HepG2 (cell line): Measurements from ENCODE around the gene TRMT6. TPM values are rescaled to one million over a fixed set of nuclear protein-coding genes. Genes with fewer than 3 reads are reported as not detected.

Experiments used
- ATAC-seq: fragments of 200-7000 bp; cut with Tn5 transposase; 3 replicates; pipeline ENCODE4 v1.9.1; 2020; ENCODE audit warnings: mild to moderate bottlenecking, moderate library complexity
- BruUV-seq: library from RNA; stranded (reverse); fragments of 400-500 nt; replicated peaks from 2 replicates; lab custom pipeline; 2021; lab: Mats Ljungman, UMichigan
- CTCF ChIA-PET: fragments of 300-600 bp; formaldehyde crosslinking; extraction: SDS; loops from one replicate; lab custom pipeline; 2021; ENCODE audit warnings: low total read pairs, inconsistent platforms, low intra/inter-chr PET ratio; lab: Yijun Ruan, JAX
- POLR2A ChIA-PET: fragments of 350-600 bp; sonication (Branson Sonifier 250); formaldehyde crosslinking; loops from one replicate; lab custom pipeline; 2020; ENCODE audit warnings: antibody characterized with exemption, inconsistent platforms; lab: Yijun Ruan, JAX
- DNase-seq: peaks from one replicate; pipeline ENCODE4 v3.0.0-alpha.2; 2015; ENCODE audit warnings: low spot score
- FAIRE-seq: peaks from 3 replicates; lab custom pipeline; 2011; peaks lifted over from hg19 to GRCh38; lab: Jason Lieb, UNC
- H2AFZ ChIP-seq: one replicate; pipeline ENCODE4 v1.6.1; 2011; ENCODE audit warnings: low read length, inconsistent platforms
- H3K27ac ChIP-seq: fragments of 300-600 bp; 3 replicates; pipeline ENCODE4 v1.8.0; 2011; ENCODE audit warnings: mixed run types, mild to moderate bottlenecking, mixed read lengths, low read length, inconsistent platforms; ENCODE audit not compliant: insufficient read depth; ENCODE audit errors: extremely low read length
- H3K27me3 ChIP-seq, 2 experiments: fragments of 200-600 bp in 1 of 2; 2 replicates in 1 of 2; 3 replicates in 1 of 2; pipeline versions ENCODE4 v1.6.0 to v1.8.0; 2011; ENCODE audit warnings: low read length in 2 of 2, mild to moderate bottlenecking in 2 of 2, moderate library complexity in 2 of 2, inconsistent platforms in 1 of 2; ENCODE audit not compliant: insufficient read depth in 2 of 2, control insufficient read depth in 1 of 2
- H3K36me3 ChIP-seq, 2 experiments: fragments of 200-600 bp in 1 of 2; replicated peaks in 1 of 2; 2 replicates in 1 of 2; 3 replicates in 1 of 2; pipeline versions ENCODE4 v1.5.1 to v1.8.0; 2011; ENCODE audit warnings: low read length in 2 of 2, inconsistent platforms in 1 of 2; ENCODE audit not compliant: insufficient read depth in 2 of 2, control insufficient read depth in 1 of 2
- H3K4me1 ChIP-seq: 2 replicates; pipeline ENCODE4 v1.5.1; 2012; ENCODE audit warnings: low read length, inconsistent platforms; ENCODE audit not compliant: insufficient read depth
- H3K4me2 ChIP-seq: 2 replicates; pipeline ENCODE4 v1.6.0; 2011; ENCODE audit warnings: low read depth, low read length, inconsistent platforms
- H3K4me3 ChIP-seq, 3 experiments: fragments of 200-600 bp in 1 of 3; sonication (generic), shearing (Covaris generic) in 1 of 3; replicated peaks in 1 of 3; 2 replicates each; pipeline ENCODE4 v1.5.1; 2011 to 2016; ENCODE audit warnings: low read length in 3 of 3, inconsistent platforms in 2 of 3, low read depth in 2 of 3, mild to moderate bottlenecking in 2 of 3, control low read depth in 1 of 3, mixed read lengths in 1 of 3; ENCODE audit not compliant: insufficient read depth in 1 of 3
- H3K79me2 ChIP-seq: one replicate; pipeline ENCODE4 v1.6.1; 2011; ENCODE audit warnings: low read length, inconsistent platforms; ENCODE audit not compliant: insufficient read depth
- H3K9ac ChIP-seq: 2 replicates; pipeline ENCODE4 v1.6.0; 2011; ENCODE audit warnings: mild to moderate bottlenecking, low read depth, low read length, inconsistent platforms; ENCODE audit not compliant: insufficient read depth
- H3K9me3 ChIP-seq: 2 replicates; pipeline ENCODE4 v1.5.1; 2012; ENCODE audit warnings: mild to moderate bottlenecking, low read length
- H4K20me1 ChIP-seq: 2 replicates; pipeline ENCODE4 v1.6.0; 2011; ENCODE audit warnings: inconsistent platforms, mild to moderate bottlenecking, low read length, moderate library complexity; ENCODE audit not compliant: insufficient read depth
- ASH2L ChIP-seq: fragments of 300-600, 200-600 bp; sonication (generic); IDR thresholded peaks from 2 replicates; pipeline ENCODE4 v1.7.0; 2017; ENCODE audit warnings: low read depth, mild to moderate bottlenecking, moderate library complexity, mixed read lengths, low read length; ENCODE audit not compliant: insufficient read length
- KLF12 ChIP-seq: sonication (generic); formaldehyde crosslinking; IDR thresholded peaks from 2 replicates; pipeline ENCODE4 v1.4.0; 2020; ENCODE audit warnings: missing genetic modification reagents, borderline replicate concordance
- MED1 ChIP-seq: sonication (generic); formaldehyde crosslinking; IDR thresholded peaks from 2 replicates; pipeline ENCODE4 v1.4.0; 2020; ENCODE audit warnings: missing genetic modification reagents
- MTA1 ChIP-seq: sonication (generic); formaldehyde crosslinking; IDR thresholded peaks from 2 replicates; pipeline ENCODE4 v1.4.0; 2020; ENCODE audit warnings: missing genetic modification reagents, mild to moderate bottlenecking, borderline replicate concordance
- ZFP62 ChIP-seq: sonication (generic); formaldehyde crosslinking; IDR thresholded peaks from 2 replicates; pipeline ENCODE4 v1.4.0; 2020; ENCODE audit warnings: missing genetic modification reagents
- ZFP82 ChIP-seq: sonication (generic); formaldehyde crosslinking; IDR thresholded peaks from 2 replicates; pipeline ENCODE4 v1.5.1; 2020; ENCODE audit warnings: mild to moderate bottlenecking, missing genetic modification reagents, borderline replicate concordance
- ZNF337 ChIP-seq: sonication (generic); formaldehyde crosslinking; IDR thresholded peaks from 2 replicates; pipeline ENCODE4 v1.5.1; 2020; ENCODE audit warnings: missing genetic modification reagents, low read depth, mild to moderate bottlenecking, borderline replicate concordance
- ZNF441 ChIP-seq: sonication (generic); formaldehyde crosslinking; IDR thresholded peaks from 2 replicates; pipeline ENCODE4 v1.7.0; 2021; ENCODE audit warnings: missing genetic modification reagents, borderline replicate concordance
- ZNF446 ChIP-seq: sonication (generic); formaldehyde crosslinking; IDR thresholded peaks from 2 replicates; pipeline ENCODE4 v1.5.0; 2020; ENCODE audit warnings: mild to moderate bottlenecking, missing genetic modification reagents
- ZNF577 ChIP-seq: sonication (generic); formaldehyde crosslinking; IDR thresholded peaks from 2 replicates; pipeline ENCODE4 v1.4.0; 2020; ENCODE audit warnings: mild to moderate bottlenecking, low read depth, missing genetic modification reagents, borderline replicate concordance
- ZNF629 ChIP-seq: sonication (generic); formaldehyde crosslinking; conservative IDR thresholded peaks from 2 replicates; pipeline ENCODE4 v1.5.0; 2020; ENCODE audit warnings: missing genetic modification reagents
- ZNF773 ChIP-seq: sonication (generic); formaldehyde crosslinking; IDR thresholded peaks from 2 replicates; pipeline ENCODE4 v1.4.0; 2020; ENCODE audit warnings: missing genetic modification reagents, borderline replicate concordance
- ZSCAN22 ChIP-seq: sonication (generic); formaldehyde crosslinking; IDR thresholded peaks from 2 replicates; pipeline ENCODE4 v1.4.0; 2020; ENCODE audit warnings: mild to moderate bottlenecking, missing genetic modification reagents
- WGBS: methylation state at CpG from one replicate; pipeline ENCODE4 v1.1.6; 2017; ENCODE audit warnings: low lambda C conversion rate; 5-methylcytosine and 5-hydroxymethylcytosine counted together
- in situ Hi-C: cut with HindIII; loops from 2 replicates; pipeline ENCODE4 v1.10.0; 2017; ENCODE audit warnings: low pct_unique_long_range_greater_than_20kb; ENCODE audit not compliant: extremely low pct_ligation_motif_present
- intact Hi-C: fragments of 100-400 bp; cut with micrococcal nuclease; formaldehyde crosslinking; loops from one replicate; pipeline ENCODE4 v1.10.0; 2022; ENCODE audit not compliant: unreplicated experiment
- polyA plus RNA-seq, 8 experiments: library from polyadenylated mRNA; depleted of rRNA in 3 of 8; stranded (reverse) in 7 of 8; unstranded in 1 of 8; fragments of >200 nt; fragmentation: Illumina TruSeq in 4 of 8; extraction: Trizol in 4 of 8; gene quantifications; 2 replicates each; pipeline versions ENCODE4 v1.2.1 to v1.2.3, GENCODE V29; 2011 to 2016; ENCODE audit warnings: low read depth in 4 of 8, missing spikeins in 1 of 8, mixed read lengths in 1 of 8; ENCODE audit not compliant: insufficient read depth in 1 of 8
- total RNA-seq, 5 experiments: library from RNA; depleted of rRNA; stranded (reverse); fragments of >200 nt; fragmentation: Illumina TruSeq; extraction: Trizol; gene quantifications; 2 replicates each; pipeline ENCODE4 v1.2.3, GENCODE V29; 2016; ENCODE audit warnings: low read depth in 1 of 5
- TF ChIP-seq, protein P1 (sequence below): sonication (generic); formaldehyde crosslinking; IDR thresholded peaks from 2 replicates; pipeline ENCODE4 v1.4.0; 2020; ENCODE audit warnings: missing genetic modification reagents
- TF ChIP-seq, protein P2 (sequence below): sonication (generic); formaldehyde crosslinking; IDR thresholded peaks from 2 replicates; pipeline ENCODE4 v1.5.0; 2020; ENCODE audit warnings: mild to moderate bottlenecking, missing genetic modification reagents
- TF ChIP-seq, protein P3 (sequence below): sonication (generic); formaldehyde crosslinking; IDR thresholded peaks from 2 replicates; pipeline ENCODE4 v1.4.0; 2020; ENCODE audit warnings: mild to moderate bottlenecking, missing genetic modification reagents
- TF ChIP-seq, protein P4 (sequence below): sonication (generic); formaldehyde crosslinking; IDR thresholded peaks from 2 replicates; pipeline ENCODE4 v1.4.0; 2020; ENCODE audit warnings: mild to moderate bottlenecking, low read depth, missing genetic modification reagents

TRMT6 gene
- total and polyA plus RNA-seq, 2 of the 13 experiments (the other 11 are each of a cell fraction or from before 2014, with no cell fraction given), result 10.5 to 37.8 TPM

DNA sequence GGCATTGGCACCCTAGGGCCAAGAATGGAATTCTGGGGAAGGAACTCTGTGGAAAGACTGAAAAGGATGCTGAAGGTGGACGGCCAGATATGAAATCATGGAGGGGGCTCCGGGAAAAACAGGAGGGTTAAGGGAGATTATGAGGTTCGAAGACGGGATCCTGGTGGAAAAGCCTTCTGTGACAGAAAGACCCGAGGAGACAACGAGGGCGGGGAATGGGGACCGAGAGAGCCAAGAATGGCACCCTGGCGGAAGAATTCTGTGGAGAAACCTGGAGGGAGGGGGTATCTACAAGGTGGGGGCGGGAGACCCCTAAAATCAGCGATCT lies 426 bp downstream of the TRMT6 start:
- peaks cover 36% of the 10 kb centered on the region for H3K4me1 ChIP-seq
- intact Hi-C loops, result loop anchor here (1.0 kb wide), 2 partner anchors 53 to 124 kb away; no protein-coding TSS in a partner anchor
- no peaks in the 10 kb centered on the region for H4K20me1 ChIP-seq
- ATAC-seq, result peak; percentile 12
- peaks cover 39% of the 10 kb centered on the region for H3K79me2 ChIP-seq
- H3K9ac ChIP-seq, result peak overlapping the region; percentile 80
- no peak for FAIRE-seq
- H3K9me3 ChIP-seq, result no peaks in the 10 kb centered on the region
- in situ Hi-C loops, result no loop called here
- peak overlapping the region; percentile 67 to 85 (median 83) for H3K4me3 ChIP-seq
- POLR2A ChIA-PET, result no interaction called here
- no TSS peak for BruUV-seq
- CTCF ChIA-PET, result no interaction called here
- H2AFZ ChIP-seq, result peak overlapping the region; percentile 5
- under 1% methylated on average over 10 of the region's 11 CpGs for WGBS
- peak overlapping the region; percentile 82 for H3K27ac ChIP-seq
- no peak for DNase-seq
- peak overlapping the region; percentile 80 for H3K4me2 ChIP-seq
- peaks cover 11 to 55% of the 10 kb centered on the region in 2 experiments for H3K36me3 ChIP-seq
- no peaks in the 10 kb centered on the region; a peak in 1 of 5 replicates for H3K27me3 ChIP-seq
- TF ChIP-seq ZFP82 (no peak), ZNF577 (peak; percentile 15; the same call in 1 of the 2 replicates), ZNF441 (CRISPR knock-in tag) (no peak), MTA1 (CRISPR knock-in tag) (0 out of 2 replicates have a peak, but pooled peaks have one; percentile 4), ZNF629 (no peak), ZNF773 (0 out of 2 replicates have a peak, but pooled peaks have one; percentile 10), KLF12 (no peak), ZNF446 (CRISPR knock-in tag) (0 out of 2 replicates have a peak, but pooled peaks have one; percentile 1), ZNF337 (no peak), MED1 (no peak), ASH2L (peak; percentile 59), ZSCAN22 (0 out of 2 replicates have a peak, but pooled peaks have one; percentile 35), ZFP62 (peak; percentile 46; the same call in 1 of the 2 replicates)
- TF ChIP-seq, protein P1, sequence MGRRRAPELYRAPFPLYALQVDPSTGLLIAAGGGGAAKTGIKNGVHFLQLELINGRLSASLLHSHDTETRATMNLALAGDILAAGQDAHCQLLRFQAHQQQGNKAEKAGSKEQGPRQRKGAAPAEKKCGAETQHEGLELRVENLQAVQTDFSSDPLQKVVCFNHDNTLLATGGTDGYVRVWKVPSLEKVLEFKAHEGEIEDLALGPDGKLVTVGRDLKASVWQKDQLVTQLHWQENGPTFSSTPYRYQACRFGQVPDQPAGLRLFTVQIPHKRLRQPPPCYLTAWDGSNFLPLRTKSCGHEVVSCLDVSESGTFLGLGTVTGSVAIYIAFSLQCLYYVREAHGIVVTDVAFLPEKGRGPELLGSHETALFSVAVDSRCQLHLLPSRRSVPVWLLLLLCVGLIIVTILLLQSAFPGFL, result 0 out of 2 replicates have a peak, but pooled peaks have one; percentile 34
- TF ChIP-seq, protein P2, sequence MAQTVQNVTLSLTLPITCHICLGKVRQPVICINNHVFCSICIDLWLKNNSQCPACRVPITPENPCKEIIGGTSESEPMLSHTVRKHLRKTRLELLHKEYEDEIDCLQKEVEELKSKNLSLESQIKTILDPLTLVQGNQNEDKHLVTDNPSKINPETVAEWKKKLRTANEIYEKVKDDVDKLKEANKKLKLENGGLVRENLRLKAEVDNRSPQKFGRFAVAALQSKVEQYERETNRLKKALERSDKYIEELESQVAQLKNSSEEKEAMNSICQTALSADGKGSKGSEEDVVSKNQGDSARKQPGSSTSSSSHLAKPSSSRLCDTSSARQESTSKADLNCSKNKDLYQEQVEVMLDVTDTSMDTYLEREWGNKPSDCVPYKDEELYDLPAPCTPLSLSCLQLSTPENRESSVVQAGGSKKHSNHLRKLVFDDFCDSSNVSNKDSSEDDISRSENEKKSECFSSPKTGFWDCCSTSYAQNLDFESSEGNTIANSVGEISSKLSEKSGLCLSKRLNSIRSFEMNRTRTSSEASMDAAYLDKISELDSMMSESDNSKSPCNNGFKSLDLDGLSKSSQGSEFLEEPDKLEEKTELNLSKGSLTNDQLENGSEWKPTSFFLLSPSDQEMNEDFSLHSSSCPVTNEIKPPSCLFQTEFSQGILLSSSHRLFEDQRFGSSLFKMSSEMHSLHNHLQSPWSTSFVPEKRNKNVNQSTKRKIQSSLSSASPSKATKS (CRISPR knock-in tag), result peak; percentile 26; the same call in 1 of the 2 replicates
- TF ChIP-seq, protein P3, sequence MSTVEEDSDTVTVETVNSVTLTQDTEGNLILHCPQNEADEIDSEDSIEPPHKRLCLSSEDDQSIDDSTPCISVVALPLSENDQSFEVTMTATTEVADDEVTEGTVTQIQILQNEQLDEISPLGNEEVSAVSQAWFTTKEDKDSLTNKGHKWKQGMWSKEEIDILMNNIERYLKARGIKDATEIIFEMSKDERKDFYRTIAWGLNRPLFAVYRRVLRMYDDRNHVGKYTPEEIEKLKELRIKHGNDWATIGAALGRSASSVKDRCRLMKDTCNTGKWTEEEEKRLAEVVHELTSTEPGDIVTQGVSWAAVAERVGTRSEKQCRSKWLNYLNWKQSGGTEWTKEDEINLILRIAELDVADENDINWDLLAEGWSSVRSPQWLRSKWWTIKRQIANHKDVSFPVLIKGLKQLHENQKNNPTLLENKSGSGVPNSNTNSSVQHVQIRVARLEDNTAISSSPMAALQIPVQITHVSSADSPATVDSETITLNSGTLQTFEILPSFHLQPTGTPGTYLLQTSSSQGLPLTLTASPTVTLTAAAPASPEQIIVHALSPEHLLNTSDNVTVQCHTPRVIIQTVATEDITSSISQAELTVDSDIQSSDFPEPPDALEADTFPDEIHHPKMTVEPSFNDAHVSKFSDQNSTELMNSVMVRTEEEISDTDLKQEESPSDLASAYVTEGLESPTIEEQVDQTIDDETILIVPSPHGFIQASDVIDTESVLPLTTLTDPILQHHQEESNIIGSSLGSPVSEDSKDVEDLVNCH (CRISPR knock-in tag), result peak; percentile 36; the same call in 1 of the 2 replicates
- TF ChIP-seq, protein P4, sequence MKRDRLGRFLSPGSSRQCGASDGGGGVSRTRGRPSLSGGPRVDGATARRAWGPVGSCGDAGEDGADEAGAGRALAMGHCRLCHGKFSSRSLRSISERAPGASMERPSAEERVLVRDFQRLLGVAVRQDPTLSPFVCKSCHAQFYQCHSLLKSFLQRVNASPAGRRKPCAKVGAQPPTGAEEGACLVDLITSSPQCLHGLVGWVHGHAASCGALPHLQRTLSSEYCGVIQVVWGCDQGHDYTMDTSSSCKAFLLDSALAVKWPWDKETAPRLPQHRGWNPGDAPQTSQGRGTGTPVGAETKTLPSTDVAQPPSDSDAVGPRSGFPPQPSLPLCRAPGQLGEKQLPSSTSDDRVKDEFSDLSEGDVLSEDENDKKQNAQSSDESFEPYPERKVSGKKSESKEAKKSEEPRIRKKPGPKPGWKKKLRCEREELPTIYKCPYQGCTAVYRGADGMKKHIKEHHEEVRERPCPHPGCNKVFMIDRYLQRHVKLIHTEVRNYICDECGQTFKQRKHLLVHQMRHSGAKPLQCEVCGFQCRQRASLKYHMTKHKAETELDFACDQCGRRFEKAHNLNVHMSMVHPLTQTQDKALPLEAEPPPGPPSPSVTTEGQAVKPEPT (CRISPR knock-in tag), result 0 out of 2 replicates have a peak, but pooled peaks have one; percentile 6
